Measurements from ENCODE around the gene TNFAIP8L2.

DNA sequence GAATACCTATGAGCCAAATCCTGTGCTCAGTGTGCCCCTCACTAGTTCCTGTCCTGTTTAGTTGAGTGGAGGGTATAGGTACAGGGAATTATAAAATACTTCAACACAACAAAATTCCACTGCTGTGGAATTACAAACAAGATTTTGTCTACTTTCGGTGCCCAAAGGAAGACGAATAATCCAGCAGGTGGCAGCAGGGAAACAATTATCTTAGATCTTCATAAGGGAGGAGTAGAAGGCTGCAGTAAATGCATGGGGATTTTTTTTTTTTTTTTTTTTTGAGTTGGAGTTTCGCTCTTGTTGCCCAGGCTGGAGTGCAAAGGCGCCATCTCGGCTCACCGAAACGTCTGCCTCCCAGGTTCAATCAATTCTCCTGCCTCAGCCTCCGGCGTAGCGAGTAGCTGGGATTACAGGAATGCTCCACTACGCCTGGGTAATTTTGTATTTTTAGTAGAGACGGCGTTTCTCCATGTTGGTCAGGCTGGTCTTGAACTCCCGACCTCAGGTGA is 39.9 kb downstream of the TNFAIP8L2 start:
- no peak for TF ChIP-seq EZH2 (IDR thresholded peaks at IDR 0.05; ENCODE audit: low read length, unreplicated experiment)
- TF ChIP-seq, protein P1, sequence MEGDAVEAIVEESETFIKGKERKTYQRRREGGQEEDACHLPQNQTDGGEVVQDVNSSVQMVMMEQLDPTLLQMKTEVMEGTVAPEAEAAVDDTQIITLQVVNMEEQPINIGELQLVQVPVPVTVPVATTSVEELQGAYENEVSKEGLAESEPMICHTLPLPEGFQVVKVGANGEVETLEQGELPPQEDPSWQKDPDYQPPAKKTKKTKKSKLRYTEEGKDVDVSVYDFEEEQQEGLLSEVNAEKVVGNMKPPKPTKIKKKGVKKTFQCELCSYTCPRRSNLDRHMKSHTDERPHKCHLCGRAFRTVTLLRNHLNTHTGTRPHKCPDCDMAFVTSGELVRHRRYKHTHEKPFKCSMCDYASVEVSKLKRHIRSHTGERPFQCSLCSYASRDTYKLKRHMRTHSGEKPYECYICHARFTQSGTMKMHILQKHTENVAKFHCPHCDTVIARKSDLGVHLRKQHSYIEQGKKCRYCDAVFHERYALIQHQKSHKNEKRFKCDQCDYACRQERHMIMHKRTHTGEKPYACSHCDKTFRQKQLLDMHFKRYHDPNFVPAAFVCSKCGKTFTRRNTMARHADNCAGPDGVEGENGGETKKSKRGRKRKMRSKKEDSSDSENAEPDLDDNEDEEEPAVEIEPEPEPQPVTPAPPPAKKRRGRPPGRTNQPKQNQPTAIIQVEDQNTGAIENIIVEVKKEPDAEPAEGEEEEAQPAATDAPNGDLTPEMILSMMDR (conservative IDR thresholded peaks at IDR 0.05; ENCODE audit: low read depth, low read length) = peak; percentile 79
- TF ChIP-seq EZH2phosphoT487 (IDR thresholded peaks at IDR 0.05; ENCODE audit: borderline replicate concordance, low read length) = no peak

Data from PC-3 (cell line).